T-helper 1 cell (primary cell): ENCODE results near the gene OR1F1.
"Not testable (repeated sequence)": the region's sequence is repeated elsewhere in the genome, so short reads cannot be mapped to it uniquely, and the experiment has no call there.

Experiments used
- DNase-seq, 5 donors: peaks; one replicate each; pipeline ENCODE4 v3.0.0-alpha.2; 2012 to 2020

Gene OR1F1

GRCh38 chr16:3198334-3199072 lies 10.5 kb downstream of the OR1F1 start:
- no peak for DNase-seq

DNA sequence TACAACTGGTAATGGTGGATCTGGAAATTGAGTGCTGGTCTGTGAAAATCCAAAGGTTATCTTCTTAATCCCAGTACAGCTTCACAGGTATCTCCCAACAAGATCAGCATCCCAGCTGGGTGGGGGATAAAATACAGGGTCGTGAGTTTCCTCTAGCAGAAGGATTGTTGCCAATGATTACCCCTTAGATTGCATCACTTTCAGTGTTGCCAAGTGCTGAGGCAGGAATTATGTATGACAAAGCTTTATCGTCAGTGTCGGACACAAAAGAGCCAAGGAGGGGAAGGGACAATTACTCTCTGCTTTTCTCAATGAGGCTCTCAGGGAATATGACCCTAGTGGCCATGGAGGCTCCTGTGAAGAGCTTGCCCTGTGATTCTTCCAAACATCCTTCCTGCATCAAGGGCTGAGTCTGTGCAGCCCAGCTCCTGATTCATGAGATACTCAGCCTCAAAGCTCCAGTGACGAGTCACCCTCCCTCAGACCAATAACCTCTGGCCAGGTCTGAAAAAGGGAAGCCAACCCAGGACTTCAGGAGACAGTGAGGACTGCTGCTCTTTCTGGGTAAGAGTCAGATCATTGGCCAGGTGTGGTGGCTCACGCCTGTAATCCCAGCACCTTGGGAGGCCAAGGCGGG lies 15.0 kb downstream of the OR1F1 start:
- DNase-seq, result no peak

DNA sequence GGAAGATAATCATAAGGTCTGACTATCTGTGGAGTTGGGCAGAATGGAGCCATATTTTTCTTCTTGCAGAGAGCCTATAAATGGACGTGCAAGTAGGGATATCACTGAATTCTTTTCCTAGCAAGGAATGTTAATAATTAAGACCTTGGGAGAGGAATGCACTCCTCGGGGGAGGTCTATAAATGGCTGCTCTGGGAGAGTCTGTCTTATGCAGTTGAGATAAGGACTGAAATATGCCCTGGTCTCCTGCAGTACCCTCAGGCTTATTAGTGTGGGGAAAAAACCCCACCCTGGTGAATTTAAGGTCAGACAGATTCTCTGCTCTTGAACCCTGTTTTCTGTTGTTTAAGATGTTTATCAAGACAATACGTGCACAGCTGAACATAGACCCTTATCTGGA lies 17.9 kb downstream of the OR1F1 start:
- DNase-seq, result not testable (repeated sequence)

DNA sequence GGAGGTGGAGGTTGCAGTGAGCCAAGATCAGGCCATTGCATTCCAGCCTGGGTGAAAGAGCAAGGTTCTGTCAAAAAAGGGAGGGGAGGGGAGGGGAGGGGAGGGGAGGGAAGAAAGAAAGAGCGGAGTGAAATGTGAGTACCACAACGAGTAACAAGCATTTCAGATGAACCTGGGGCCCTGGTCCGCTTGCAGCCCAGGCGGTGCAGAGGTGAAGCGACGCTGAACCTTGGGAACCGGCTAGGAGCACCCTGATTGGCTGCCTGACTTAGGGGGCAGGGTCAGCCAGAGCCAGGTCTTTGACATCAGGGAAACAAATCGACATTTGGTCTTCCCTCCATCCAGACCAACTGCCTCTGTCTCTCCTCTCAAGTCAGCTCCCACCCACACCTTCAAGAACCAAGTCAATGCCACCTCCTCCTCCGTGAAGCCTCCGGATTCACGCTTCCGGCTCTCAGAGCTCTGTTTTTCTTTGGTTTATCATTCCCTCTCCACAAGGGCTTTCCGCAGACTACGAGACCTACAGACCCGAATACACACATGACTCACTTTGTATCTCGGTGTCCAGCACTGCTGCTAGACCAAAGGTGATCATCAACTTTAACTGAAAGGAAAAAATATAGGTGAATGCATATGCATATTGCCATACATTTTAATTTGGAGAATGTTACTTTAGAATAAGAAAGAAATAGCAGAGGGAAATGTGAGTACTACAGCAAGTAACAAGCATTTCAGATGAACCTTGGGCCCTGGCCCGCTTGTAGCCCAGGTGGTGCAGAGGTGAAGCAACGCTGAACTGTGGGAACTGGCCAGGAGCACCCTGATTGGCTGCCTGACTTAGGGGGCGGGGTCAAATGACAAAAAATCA lies 19.3 kb downstream of the OR1F1 start:
- DNase-seq, result no peak

DNA sequence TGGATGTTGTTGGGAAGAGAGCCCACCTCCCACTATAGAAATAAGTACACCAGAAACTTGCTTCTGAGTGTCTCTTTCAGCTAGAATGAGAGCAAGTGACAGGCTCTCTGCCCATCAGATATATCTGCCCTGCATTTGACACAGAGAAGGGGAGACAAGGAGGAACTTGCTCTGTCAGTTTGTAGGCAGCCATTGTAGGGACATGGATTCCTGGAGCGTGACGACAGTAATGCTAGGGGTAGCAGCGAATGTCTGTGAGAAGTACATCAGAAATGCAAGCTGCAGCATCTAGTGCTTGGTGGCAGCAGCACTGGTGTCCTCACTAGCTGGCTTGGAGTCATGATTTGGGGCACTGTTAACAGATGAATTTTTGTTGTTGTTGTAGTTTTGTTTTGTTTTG lies 24.0 kb downstream of the OR1F1 start:
- DNase-seq, result no peak

DNA sequence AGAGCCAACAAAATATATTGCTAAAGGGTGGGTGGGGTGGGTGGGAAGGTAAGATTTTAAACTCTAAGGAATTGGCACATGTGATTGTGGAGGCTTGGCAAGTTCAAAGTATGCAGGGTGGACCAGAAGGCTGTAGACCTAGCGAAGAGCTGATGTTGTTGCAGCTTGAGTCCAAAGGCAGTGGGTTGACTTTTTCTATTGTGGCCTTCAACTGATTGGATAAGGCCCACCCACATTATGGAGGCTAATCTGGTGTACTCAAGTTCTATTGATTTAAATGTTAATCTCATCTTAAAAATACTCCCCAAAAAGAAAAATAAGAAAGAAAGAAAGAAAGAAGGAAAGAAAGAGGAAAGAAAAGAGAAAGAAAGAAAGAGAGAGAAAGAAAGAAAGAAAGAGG lies 24.6 kb downstream of the OR1F1 start:
- DNase-seq, result no peak

DNA sequence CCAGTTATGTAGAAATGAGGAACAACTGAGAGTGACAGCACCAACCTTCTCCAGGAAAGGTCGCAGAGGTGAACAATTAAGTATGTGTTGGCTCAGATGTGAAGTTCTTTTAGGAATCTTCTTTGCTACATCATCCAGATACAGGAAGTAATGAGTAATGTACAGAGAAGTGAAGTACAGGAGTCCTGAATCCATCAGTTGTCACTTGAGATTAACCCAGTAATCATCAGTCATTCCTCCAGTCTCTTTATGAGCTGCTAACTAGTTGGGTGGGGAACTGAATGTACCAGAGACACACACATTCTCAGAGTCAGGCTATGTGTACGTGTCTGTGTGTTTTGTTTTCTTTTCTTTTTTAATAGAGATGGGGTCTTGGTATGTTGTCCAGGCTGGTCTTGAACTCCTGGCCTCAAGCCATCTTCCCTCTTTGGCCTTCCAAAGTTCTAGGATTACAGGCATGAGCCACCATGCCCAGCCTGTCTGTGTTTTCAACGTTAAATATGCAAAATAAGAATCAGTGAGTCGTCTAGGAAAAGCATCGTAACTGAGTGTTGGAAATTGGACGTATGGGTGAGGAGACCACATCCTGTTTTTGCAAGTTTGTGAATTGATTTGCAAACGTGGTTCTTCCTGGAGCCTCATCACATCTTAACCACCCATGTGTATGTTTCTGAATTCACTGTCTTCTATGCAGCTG lies 27.0 kb downstream of the OR1F1 start:
- peak in 4 of 5 donors; percentile 14 to 91 (median 26) for DNase-seq

- peak in 1 of 5 donors; percentile 29 for DNase-seq
Measured at GRCh38 chr16:3215601-3216262, 27.7 kb downstream of the OR1F1 start.

GRCh38 chr16:3216263-3216640 lies 28.2 kb downstream of the OR1F1 start:
- no peak for DNase-seq

GRCh38 chr16:3220839-3221238 lies 32.8 kb downstream of the OR1F1 start:
- no peak for DNase-seq

DNA sequence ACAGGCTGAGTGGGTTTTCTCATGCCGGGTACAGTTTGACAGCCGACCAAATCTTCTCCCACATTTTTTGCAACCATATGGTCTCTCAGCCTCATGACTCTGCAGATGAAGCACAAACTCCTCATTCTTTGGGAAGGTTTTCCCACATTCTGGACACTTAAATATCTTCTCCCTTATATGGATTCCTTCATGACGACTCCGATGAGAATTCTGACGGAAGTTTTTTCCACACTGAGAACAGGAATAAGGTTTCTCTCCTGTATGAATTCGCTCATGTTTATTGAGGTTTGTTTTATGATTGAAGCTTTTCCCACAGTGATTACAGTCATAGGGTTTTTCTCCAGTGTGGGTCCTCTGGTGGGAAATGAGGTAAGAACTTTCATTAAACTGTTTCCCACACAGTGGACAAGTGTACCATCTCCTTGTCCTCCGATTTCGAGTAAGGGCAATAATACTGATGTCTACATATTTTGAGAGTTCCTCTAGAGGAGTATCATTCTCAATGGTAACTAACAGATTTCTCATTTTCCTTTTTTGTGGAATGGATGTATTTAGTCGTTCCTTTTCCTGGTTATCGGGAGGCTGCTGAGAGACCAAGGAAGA lies 36.0 kb downstream of the OR1F1 start:
- no peak for DNase-seq

DNA sequence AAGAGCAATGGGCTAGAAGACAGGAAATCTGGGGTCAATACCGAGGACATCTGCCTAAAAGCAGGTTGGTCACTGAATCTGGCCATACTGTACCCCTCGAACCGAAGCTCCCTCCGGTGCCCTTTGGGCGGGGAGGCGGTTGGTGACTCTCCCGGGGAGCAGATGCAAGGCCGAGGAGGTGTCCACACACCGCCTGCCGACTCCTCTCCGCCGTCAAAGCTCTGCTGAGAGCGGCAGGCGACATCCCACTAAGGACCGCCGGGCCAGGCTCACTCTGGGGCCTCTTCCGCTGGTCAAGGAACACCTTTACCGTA lies 46.5 kb downstream of the OR1F1 start:
- no peak for DNase-seq

DNA sequence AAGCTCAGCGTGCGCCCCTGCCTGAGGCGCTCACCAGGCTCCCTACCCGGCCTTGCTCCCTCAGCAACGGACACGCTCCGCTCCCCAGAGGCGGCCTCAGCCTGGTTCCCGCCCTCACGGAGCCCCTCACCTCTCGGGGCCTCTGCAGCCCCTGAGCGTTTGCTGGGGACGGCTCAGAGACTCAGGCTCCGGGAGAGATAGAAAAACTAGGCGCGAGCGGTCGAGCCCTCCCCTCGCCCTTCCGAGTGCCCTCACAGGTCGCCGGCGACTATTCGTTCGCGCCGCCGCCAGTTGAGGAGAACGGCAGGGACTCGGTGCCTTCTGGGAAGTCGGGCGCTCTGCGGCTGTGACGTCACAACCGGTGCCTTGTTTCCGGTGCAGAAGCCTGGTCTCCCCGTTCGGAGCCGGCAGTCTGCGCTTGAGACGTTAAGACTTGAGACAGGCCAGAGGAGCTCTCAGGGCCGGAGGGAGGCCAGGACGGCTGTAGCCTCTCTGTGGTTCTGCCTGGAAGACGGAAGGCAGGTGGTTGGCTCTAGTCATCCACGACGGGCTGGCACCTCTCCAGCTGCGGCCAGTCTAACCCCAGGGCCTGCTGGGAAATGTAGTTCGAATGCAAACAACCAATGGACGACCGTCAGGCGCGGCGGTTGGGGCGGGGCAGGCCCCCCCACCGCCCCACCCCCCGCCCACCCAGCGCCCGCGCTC lies 47.0 kb downstream of the OR1F1 start, which contains the start of gene ZNF200:
Gene ZNF200 (minus strand): TSS at position 302 of the 705 bp plus-strand sequence. CDS start 1,403 bp downstream, outside the sequence.
- peak; percentile 81 to 96 (median 91) for DNase-seq

DNA sequence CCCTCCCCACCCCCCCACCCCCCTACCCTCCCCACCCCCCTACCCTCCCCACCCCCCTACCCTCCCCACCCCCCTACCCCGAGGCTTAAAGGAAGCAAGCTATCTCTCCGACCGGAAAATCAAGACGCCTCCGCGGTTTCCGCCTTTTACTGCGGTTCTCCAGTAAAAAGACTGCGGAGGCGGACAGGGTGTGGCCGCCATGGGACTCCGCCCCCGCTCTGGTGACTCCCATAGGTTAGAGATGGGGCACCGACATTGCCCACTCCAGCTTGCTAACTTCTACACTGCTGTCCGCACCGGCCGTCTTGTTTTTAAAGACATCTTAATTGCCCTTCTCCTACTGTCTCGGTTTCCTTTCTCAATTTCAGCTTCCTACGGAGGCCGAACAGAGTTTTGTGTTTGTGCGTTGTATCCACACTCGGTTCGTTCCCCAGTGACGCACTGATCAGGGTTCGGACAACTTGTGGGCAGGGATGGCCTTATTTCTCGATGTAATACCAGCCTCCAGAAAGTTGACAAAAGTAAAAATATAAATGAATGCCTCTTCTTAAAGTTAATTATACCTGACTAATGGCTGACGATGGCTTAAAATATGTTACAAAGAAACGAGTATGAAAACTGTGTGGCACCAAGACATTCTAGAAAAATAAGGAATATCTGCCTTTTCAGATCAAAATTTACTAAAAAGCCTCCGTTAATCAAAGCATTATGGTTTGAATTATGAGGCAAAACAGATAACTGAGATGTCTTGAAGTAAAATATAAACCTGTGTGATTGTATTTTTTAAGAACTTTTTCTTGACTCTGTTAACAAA lies 48.1 kb downstream of the OR1F1 start:
- peak; percentile 33 to 70 (median 59) for DNase-seq

- no peak for DNase-seq
Measured at GRCh38 chr16:3241761-3242160, 53.8 kb downstream of the OR1F1 start.

GRCh38 chr16:3242709-3243108 lies 54.7 kb downstream of the OR1F1 start:
- no peak for DNase-seq

GRCh38 chr16:3243882-3244281 lies 55.9 kb downstream of the OR1F1 start:
- DNase-seq, result no peak

DNA sequence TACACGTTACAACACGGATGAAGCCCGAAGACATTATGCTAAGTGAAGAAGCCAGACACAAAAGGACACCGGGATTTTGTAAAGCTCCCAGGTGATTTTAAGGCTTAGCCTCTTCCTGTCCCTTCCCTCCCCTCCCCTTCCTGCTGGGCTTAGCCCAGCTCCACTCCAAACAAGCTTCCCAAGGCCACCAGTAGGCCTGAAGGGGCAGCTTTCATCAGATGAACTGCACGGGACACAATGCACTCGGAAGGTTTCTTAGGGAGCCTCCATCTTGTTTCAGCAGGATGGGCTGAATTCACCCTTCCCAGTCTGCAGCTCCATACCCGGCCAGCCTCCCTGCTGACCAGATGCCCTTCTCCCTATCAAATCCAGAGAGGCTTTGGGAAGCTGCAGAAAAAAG lies 58.0 kb downstream of the OR1F1 start:
- DNase-seq, result no peak

DNA sequence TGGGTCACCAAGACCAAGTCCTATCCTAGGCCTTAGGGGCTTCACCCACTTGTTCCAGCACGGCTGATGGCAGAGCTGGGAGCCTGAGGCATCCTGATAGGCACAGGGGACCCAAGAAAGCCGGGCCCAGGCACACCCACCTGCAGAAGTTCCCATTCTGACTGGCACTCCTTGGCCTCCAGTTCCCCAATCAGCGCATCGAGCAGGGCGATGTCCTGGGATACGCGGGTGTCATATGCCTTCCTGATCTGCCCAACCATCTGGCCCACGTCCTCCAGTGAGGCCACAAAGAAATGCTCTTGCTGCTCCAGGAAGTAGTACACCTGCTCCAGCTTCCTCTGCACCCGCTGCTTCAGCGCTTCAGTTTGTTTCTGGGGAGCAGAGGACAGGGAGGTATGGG lies 58.9 kb downstream of the OR1F1 start:
- DNase-seq, result no peak

- no peak for DNase-seq
Measured at GRCh38 chr16:3248596-3248995, 60.6 kb downstream of the OR1F1 start.
